Occipital lobe (tissue), 2 donors: ENCODE data around the gene COQ7. TPM values are rescaled to one million over a fixed set of nuclear protein-coding genes. Genes with fewer than 3 reads are reported as not detected.

Experiments
- DNase-seq: peaks from one replicate; lab custom pipeline; 2025; lab: John Stamatoyannopoulos, UW
- total RNA-seq: library from RNA; depleted of rRNA; stranded (reverse); fragments of >200 nt; gene quantifications from one replicate; pipeline ENCODE4 v1.2.3, GENCODE V29; 2014

The COQ7 gene
- total RNA-seq, 1 donor from 2014 or later, result 56.9 TPM

DNA sequence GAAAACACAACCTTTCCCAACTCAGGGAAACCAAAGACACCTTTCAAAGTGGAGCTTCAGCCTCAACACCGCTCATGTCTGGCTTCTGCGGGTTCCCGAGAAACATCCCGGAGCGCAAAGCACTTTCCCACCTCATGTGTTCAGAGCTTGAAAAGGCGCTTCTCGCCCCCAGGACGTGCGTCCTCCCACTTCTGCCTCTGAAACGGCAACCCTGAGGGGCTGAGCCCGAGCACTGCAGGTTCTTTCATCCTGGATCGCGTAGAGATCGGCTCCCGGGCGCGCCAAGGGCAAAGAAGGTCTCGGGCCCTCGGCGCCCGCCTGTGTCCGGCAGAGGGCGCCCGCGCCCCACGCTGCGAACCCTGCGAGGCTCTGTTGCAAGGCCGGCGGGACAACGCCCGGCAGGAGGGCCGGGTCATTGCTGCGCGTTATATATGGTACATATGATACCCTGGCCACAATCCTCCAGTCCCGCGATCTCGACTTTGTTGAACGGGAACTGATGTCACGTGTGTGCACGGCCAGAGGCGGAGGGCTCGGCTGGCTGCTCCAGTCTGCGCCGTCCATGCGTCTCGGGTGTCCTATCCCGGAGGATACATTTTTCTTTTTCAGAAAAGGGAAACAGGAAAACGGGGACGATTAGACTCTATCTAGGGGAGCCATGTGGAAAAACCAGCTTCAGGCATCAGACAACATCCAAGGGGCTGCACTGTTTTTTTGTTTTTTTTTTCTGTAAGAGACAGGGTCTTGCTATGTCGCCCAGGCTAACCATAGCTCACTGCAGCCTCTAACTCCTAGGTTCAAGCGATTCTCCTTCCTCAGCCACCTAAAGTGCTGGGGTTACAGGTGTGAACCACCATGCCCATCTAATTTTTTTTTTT lies 19.1 kb downstream of the COQ7 start:
- peak; percentile 64 for DNase-seq

DNA sequence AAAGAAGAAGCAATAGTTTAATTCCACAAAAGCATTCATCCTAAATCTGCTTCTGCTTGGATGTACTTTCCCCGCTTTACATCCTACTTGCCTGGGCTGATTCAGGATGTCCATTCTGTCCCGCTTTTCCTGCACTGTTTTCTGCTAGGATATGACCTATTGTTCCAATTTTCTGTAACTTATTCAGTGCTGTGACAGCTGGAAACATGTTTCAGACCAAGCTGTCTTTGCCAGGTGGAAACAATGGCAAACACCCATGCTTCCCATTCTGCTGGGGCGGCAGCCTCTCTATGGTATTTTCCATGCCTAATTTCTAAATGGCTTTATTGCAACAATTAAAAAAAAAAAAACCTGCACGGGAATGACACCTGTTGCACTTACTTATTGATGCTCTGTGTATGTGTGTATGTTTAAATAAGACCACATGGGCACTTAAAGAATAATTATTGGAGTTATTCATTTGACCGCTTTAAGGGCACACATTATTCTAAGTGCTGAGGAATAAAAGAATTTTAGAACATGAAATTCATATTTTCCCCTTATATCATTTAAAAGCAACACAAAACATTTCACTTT lies 21.0 kb downstream of the COQ7 start:
- DNase-seq, result no peak

DNA sequence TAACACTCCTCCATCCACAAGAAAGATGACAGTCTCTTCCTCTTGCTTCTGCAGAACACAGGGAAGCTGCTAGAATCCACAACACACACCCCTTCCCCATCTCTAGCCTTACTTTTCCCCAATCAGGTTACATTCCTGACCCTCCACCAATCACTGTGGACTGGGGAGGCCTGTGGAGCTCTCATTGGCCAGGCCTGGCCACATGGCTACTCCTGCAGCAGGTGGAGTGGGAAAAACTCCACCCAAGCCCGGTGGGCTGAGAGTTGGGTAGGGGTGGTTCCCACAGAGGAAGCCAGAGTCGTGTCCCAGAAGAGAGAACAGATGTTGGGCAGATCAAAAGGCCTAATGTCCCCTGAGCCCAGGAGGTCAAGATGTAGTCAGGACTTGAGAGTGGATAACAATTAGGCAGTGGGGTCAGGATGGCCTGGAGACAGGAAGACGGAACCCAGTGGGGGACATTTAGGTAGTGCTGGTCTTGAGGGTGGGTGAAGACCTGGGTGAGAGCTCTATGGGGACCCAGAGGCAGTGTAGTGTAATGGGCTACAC lies 22.1 kb downstream of the COQ7 start:
- DNase-seq, result no peak

GRCh38 chr16:19090916-19091315 lies 23.5 kb downstream of the COQ7 start:
- DNase-seq, result no peak

GRCh38 chr16:19092653-19093410 lies 25.4 kb downstream of the COQ7 start:
- DNase-seq, result no peak

DNA sequence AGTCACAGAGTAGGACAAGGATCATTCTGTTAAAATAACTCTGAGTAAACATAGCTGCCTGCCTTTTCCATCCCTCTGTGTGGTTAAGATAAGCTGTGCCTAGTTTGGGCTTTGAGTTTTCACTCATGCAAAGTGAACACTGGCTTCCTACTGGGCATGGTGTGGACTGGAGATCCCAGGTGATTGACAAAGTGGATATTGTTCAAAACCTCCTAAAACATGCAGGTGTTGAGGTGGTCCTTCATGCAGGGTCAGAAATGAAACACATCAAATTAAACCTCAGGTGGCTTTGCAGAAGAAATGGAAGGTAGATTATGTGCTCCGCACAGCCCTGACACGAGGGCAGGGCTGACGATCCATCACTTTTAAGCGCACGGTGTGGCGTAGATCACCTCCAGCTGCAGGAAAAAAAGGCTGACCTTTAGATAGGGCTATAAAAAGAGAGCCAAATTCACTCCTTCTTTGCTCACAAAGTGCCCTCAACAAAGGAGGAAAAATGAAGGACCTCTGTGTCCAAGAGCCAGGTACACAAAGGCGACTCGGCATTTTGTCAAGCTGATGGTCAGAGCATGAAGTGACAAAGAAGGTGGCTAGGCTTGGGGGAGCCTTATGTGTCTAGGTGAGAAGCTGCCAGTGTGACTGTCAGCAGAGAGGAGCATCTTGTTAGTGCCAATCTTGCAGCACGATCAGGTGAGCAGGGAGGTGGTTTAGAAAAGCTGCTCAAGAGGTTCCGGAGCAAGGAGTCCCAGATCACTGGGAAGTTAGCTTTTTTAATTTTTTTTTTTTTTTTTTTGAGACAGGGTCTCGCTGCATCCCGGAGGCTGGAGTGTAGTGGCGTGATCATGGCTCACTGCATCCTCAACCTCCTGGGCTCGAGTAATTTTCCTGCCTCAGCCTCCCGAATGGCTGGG lies 26.5 kb downstream of the COQ7 start:
- DNase-seq, result no peak

DNA sequence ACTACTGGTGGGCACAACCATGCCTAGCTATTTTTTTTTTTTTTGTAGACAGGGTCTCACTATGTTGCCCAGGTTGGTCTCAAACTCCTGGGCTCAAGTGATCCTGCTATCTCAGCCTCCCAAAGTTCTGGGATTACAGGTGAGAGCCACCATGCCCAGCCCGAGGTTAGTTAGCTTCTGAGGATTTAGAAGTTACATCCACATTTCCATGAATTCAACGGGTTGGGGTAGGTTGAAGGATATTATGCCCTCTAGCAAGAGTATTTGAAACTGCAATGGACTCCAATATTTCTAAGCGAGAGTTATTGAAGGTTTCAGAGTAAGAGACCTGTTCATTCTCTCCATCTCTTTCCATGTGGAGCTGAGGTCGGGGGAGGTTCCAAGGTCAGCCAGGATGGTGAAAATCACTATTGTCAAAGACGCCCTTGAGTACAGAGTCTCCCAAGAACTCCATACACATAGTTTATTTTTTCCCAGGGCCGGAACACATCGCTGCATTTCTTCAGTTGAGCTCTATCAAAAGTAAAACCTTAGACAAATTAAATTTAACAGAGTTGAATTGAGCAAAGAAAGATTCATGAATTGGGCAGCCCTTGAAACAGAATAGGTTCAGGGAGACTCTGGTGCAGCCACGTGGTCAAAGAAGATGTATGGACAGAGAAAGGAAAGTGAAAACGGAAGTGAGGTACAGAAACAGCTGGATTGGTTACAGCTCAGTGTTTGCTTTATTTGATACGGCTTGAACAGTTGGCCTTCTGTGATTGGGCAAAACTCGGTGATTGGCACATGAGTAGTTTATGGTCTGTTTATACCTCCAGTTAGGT lies 27.3 kb downstream of the COQ7 start:
- DNase-seq, result no peak

GRCh38 chr16:19095654-19096053 lies 28.2 kb downstream of the COQ7 start:
- no peak for DNase-seq

DNA sequence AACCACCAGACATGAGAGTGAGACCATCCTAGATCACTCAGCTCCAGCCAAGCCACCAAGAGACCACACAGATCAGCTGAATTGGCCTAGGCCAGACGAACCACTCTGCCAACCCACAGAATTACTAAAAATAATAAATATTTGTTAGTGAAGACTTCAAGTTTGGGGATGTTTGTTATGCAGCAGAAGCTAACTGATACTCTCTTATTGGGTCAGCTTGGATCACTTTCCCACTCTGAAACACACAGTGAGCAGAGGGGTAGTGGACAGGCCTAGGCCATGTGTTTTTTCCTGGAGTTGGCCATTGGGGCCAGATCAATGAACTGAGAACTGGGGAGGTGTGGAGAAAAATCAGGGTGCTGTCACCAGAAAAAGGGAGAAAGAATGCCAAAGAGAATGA lies 30.8 kb downstream of the COQ7 start:
- no peak for DNase-seq

DNA sequence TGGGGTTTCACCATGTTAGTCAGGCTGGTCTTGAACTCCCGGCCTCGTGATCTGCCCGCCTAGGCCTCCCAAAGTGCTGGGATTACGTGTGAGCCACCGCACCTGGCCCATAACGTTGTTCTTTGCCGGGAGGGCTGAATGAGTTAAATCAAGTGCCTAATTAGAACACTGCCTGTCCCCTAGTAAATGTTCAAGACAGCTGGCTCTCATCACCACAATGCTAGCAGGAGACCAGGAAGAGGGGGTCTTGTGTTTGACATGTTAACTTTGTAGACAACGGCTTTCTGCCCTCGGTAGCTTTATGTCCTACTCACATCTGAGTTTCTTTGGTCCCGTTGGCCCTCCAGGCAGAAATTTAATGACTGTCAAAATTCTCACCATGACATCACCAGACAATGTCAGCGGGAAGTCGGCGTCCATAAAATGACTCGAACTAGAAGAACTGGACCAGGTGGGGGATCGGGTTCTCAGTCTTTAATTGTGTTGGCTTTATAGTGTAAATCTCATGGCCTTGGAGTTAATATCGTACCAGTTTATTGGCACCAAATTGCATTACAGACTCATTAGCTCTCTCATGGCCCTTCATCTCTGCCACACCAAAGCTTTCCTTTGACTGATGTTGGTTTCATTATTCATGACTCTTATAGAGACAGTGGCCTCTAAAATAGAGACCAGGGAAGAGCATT lies 34.9 kb downstream of the COQ7 start:
- DNase-seq, result no peak

GRCh38 chr16:19104607-19105006 lies 37.2 kb downstream of the COQ7 start:
- DNase-seq, result no peak

GRCh38 chr16:19105131-19105530 lies 37.7 kb downstream of the COQ7 start:
- no peak for DNase-seq

DNA sequence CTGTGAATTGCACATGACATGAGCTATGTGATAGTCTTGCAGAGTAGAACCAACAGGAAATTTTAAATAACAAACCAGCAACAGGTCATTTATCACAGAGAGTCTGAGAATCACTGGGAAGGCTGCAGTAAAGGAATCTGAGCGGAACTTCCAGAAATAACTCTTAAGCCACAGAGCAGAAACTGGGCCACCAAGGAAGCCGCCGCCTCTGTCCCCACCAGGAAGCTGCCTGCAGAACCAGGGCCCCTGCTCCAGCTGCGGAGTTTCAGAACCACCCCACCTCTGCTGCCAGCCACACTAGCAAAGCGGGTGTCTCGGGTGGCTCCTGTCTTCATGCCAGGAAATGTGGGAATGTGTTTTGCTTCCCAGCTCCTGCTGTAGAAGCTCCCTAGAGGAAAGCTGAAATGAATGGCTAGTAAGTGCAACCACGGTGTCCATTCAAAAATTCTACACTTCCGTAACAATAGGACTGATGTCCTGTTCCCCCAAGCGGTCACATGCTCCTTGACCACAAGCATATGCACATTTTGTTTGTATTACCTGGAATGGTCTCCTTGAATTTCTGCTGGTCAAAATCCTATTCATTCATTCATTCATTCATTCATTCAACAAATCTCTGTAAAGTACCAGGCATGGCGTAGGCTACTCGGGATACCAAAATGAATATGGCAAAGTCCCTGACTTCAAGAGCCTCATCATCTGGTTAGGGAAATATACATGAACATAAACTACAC lies 38.6 kb downstream of the COQ7 start:
- no peak for DNase-seq

GRCh38 chr16:19106625-19107020 lies 39.2 kb downstream of the COQ7 start:
- no peak for DNase-seq

DNA sequence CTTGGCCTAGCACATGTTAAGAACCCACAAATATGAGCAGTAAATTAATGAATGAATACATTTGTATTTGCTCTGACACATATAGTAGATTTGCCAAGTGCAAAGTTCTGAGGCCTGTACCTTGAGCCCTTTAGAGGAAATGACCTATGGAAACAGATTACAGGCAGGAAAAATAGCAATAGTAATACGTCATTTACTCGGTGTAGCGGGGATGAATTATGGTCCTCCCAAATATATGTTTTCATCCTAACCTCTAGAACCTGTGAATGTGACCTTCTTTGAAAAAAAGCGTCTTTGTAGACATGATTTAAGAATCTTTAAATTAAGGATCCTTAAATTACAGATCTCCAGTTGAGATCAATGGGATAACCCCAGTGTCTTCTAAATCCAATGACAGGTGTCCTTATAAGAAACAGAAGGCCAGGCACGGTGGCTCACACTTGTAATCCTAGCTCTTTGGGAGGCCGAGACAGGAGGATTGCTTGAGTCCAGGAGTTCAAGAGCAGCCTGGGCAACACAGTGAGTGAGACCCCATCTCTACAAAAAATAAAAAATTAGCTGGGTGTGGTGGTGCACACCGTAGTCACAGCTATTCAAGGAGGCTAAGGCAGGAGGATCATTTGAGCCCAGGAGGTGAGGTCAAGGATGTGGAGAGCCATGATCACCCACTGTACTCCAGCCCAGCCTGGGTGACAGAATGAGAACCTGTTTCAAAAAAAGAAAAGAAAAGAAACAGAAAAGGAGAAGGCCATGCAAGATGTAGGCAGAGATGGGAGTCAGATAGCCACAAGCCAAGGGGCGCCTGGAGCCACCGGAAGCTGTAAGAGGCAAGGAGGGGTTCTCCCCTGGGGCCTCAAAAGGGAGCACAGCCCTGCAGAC lies 41.2 kb downstream of the COQ7 start:
- DNase-seq, result no peak

GRCh38 chr16:19109288-19109664 lies 41.9 kb downstream of the COQ7 start:
- no peak for DNase-seq

GRCh38 chr16:19110537-19111360 lies 43.3 kb downstream of the COQ7 start:
- DNase-seq, result no peak
